SKM-1 (cell line): ENCODE data around the gene ADAMTSL1.

Experiments
- DNase-seq: peaks from one replicate; lab custom pipeline; 2025; ENCODE audit not compliant: unreplicated experiment; lab: John Stamatoyannopoulos, UW

The ADAMTSL1 gene

GRCh38 chr9:18721267-18721994, 247.5 kb downstream of the ADAMTSL1 start:
- no peak for DNase-seq

DNA sequence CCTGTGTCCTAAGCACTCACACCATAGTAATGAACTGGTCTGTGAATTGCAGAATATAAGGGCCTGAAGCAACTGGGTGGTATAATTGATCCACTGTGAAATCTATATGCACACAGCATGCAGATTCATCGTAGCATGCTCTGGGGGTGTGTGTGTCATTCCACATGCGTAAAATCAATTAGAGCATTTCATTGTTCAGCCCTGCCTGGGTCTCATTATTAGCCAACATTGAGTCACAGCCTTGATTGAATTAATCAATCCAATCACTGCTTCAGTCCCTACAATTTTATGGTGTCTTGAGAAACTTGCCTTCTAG, 248.0 kb downstream of the ADAMTSL1 start:
- DNase-seq: no peak

GRCh38 chr9:18722882-18723281, 248.9 kb downstream of the ADAMTSL1 start:
- DNase-seq: no peak

DNA sequence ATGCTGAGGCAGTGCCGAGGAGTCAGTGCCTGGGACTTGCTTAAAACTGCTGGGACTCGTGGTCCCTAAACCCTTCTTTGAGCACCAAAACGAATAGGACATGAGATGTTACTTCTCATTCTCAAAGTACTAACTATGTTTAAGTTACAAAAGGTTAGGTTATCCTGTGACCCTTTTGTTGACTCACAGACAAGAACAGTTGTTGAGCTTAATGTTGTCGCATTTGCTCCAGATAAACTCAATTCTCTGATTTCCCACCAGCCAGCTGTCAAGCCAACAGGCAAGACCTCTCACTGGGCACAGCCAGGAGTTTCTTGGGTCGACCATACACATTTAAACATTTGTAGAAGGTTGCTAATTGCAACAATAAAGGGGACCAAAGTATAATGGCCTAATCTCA, 249.4 kb downstream of the ADAMTSL1 start:
- DNase-seq: no peak

DNA sequence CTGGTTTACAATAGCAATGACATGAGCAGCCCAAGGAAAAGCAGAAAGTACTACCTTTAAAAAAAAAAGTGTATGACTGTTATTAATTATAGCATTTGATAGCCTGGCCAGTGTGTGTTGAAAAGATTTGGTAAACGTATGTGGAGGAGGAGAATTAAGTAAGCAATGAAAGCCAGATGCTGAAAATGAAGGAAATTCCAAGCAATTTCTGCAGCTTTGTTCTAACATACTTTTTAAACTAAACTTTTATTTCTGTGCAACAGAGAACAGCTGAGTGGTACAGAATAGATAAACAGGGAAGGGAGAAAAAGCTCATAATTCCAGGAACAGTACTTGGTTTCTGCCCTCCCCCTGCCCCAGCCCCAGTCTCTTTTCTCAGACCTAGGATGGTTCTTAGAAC, 252.6 kb downstream of the ADAMTSL1 start:
- no peak for DNase-seq

DNA sequence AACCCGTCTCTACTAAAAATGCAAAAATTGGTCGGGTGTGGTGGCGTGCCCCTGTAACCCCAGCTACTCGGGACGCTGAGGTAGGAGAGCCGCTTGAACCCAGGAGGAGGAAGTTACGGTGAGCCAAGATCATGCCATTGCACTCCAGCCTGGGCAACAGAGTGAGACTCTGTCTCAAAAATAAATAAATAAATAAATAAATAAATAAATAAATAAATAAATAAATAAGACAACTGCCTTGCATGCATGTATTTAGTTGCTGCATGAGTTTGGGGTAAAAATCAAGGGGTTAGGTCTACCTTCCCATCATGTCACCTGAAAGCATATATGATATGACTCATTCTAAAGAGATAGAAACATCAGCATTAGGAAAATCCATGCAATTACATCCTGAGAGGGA, 254.0 kb downstream of the ADAMTSL1 start:
- no peak for DNase-seq

DNA sequence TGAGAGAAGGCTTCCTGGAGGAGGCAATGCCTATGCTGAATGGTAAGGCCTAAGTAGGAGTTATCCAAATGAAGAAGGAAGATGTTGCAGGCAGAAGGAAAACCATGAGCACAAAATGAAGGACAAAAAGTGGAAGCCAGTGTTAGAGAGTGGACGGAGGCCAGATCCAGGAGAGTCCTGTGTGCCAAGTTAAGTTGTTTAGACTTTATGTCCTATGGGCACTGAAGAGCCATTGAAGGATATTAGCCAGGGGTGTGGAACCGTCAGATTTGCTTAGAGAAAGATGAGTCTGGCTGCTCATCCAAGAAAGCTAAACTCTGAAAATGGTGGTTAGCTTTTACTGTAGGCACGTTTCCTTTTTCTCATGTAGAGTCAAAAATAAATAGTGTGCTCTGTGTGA, 254.7 kb downstream of the ADAMTSL1 start:
- no peak for DNase-seq

DNA sequence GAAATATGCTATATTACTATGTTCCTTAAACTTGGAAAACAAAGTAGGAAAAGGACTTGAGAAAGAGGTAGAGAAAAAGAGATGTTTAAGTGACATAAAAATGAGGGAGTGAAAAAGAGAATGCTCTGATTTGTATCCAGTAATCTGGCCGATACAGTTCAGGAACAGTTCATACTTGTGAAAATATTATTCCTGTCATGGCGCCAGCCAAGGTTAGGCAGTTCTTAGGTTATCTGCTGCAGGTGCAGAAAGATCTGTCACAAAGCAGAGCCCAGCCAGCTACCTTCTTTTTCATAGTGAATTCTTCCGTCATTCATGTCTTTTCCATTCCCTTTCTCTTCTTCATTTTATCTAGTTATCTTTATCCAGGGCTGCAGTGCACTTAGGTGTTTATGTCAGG, 256.3 kb downstream of the ADAMTSL1 start:
- DNase-seq: no peak

- no peak for DNase-seq
Measured at GRCh38 chr9:18739127-18739526, 265.2 kb downstream of the ADAMTSL1 start.

DNA sequence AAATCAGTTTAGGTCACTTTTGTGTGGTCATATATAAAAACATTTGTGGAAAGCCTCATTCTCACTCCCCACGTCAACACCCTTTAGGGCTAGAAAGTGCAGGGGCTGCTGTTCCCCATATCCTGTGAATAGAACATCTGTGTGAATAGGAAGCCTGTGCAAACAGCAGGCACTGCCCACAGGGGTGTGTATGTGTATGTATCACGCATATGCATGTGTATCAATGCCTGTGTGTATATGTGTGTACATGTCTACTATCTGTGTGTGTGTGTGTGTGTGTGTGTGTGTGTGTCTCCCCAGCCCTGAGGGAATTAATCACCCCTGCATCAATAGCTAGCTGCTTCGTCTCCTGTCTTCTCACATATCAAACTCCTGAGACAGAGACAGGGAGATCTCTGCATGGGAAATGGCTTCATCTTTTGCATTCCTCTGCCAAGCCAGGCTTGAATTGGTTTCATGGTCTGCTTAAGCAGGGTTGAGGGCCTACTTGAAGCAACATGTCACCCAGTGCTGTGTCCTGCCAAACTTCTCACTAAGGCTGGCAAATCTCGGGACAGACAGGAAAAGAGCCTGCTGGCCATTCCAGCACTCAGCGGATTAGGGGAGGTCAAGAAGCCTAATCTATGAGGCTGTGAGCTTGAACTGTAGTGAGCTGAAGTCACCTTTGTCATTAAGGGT, 265.8 kb downstream of the ADAMTSL1 start:
- DNase-seq: no peak

DNA sequence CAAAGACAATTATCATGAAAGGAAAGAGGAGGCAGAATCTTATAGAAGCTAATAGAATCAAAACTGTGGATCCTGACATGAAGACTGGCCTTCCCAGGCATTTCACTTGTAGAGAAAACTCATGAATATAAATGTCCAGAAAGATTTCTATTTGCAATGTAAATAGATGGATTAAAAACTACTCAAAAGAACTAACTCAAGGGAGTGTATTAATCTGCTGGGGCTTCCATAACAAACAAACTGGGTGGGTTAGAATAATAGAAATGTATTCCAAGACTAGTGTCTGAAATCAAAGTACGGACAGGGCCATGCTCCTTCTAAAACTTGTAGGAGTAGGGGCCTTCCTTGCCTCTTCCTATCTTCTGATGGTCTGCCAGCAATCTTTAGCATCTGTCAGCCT, 267.4 kb downstream of the ADAMTSL1 start:
- no peak for DNase-seq

- no peak for DNase-seq
Measured at GRCh38 chr9:18741945-18742344, 268.0 kb downstream of the ADAMTSL1 start.

- DNase-seq: no peak
Measured at GRCh38 chr9:18743421-18743820, 269.5 kb downstream of the ADAMTSL1 start.

- DNase-seq: no peak
Measured at GRCh38 chr9:18743971-18744370, 270.0 kb downstream of the ADAMTSL1 start.

DNA sequence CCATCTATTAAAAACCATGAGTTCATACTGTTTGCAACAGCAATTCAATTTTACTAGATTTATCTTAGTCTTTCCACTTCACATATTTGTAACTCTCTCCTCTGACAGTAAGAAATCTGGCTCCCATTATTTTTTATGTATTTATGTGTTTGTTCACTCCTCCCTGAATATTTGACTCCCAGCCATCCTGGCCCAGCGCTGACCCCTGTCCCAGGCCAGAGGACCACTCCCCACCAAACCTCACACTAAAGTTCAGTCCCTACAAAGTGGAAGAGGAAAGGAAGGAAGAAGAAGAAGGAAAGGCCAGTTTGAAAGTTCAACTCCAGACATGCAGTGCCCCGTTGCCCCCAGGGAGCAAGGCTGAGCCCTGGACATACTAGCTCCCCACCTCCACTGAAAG, 271.8 kb downstream of the ADAMTSL1 start:
- no peak for DNase-seq

GRCh38 chr9:18746631-18747030, 272.7 kb downstream of the ADAMTSL1 start:
- no peak for DNase-seq

DNA sequence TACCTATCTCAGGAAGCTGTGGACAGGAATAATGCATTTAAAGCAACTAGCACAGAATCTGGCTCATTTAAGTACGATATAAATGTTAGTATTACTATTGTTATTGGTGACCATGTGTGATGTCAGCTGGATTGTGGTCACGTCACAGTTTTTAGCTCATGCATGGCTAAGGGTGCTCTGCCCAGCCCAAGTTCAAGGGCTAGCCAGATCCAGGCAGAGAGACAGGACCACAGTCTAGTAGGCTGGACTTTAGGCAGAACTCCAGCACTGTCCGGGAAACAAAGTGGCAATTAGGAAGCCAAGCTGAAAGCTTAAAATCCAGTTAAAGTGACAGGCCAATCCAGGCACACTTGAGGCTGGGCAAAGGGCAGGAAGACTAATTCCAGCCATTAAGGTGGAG, 273.6 kb downstream of the ADAMTSL1 start:
- DNase-seq: no peak

- DNase-seq: no peak
Measured at GRCh38 chr9:18748251-18748701, 274.3 kb downstream of the ADAMTSL1 start.

GRCh38 chr9:18749711-18750110, 275.8 kb downstream of the ADAMTSL1 start:
- no peak for DNase-seq

- no peak for DNase-seq
Measured at GRCh38 chr9:18753904-18754303, 280.0 kb downstream of the ADAMTSL1 start.

DNA sequence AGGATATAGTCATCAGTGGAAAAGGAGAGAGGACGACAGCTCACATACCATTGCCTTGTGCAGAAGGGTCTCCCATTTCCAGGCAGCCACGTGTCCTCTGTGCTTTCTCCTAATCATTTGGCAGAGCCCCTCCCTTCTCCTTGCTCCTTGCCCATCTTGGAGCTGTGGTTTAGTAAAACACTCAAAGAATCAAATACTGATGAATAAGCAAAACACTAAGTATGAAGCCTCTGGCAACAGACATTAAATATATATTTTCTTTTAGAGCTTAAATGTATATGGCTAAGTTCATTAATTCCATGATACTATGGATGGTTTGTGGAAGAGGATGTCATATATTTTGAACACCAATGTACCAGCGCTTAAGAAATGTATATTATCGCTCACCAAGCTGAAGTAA, 280.6 kb downstream of the ADAMTSL1 start:
- no peak for DNase-seq

- no peak for DNase-seq
Measured at GRCh38 chr9:18755263-18755662, 281.3 kb downstream of the ADAMTSL1 start.

DNA sequence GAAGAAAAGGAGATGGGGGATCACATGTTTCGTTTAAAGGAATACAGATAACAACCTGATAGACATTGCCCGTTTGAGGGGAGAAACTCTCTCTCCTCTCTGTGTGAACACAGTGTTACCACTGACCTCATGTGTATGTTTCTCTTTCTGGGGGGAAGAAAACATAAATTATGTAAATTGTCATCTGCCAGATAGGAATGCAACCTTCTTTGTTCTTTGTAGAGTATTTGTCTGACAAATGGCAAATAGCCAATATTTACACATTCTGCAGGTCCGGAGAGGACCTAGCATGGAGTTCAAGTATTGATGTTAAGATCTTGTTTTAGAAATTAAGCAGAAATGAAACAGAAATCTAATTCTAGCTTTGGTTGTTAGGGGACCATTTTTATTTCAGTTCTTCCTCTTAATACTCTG, 282.8 kb downstream of the ADAMTSL1 start:
- DNase-seq: no peak
